Adipose tissue (tissue), 3 donors: Measurements from ENCODE around the gene CHAF1A. TPM values are rescaled to one million over a fixed set of nuclear protein-coding genes. Genes with fewer than 3 reads are reported as not detected.

Experiments used
- H3K27ac ChIP-seq: one replicate; pipeline ENCODE4 v1.5.1; 2013; ENCODE audit warnings: low read depth, low read length
- WGBS, 3 donors: extraction: QIAGEN DNeasy Blood & Tissue Kit; methylation state at CpG; one replicate each; pipeline ENCODE4 v1.1.7; 2013; 5-methylcytosine and 5-hydroxymethylcytosine counted together
- polyA plus RNA-seq, 3 donors: library from polyadenylated mRNA; stranded (reverse); fragments of 200-250 nt; gene quantifications; one replicate each; pipeline ENCODE4 v1.2.3, GENCODE V29; 2013
- donor health status: healthy with polysubstance abuse.
- donor health status: Bipolar disorder and iron deficiency.
- donor health status: healthy.

The CHAF1A gene
- polyA plus RNA-seq, 3 donors, result 3.0 to 7.9 (median 7.4) TPM

DNA sequence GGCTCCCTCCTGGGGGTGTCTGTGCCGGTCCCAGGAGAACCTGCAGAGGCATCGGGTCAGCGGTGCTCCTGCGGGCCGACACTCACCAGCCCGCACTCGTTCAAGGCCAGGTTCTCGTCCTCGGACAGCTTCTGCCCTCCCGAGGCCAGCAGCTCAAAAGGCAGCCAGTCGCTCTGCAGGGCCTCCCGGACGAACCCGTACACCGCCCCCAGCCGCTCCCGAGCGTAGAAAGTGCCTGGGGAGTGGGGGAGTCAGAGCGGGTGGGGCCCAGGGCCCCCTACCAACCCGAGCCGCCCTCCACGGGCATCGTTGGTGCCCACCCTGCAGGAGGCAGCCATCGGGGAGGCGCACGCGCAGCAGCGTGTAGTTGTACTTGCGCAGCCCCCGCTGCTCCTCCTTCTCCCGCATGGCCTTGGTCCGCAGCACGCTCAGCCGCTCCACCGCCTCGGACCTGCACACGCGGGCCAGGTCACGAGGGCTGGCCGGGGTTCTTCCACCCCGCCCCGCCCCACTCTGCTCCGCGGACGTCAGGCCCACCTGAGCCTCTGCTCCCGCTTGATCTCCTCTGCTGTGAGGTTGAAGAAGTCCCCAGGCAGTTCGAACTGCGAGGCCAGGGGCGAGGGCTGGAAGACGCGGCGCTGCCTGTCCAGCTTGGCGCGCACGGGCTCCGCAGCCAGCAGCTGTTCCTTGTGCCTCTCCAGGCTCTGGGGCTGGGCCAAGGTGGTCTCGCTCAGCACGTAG, 43.7 kb downstream of the CHAF1A start:
- H3K27ac ChIP-seq, result no peak overlapping the region
- 91 to 95% (median 94%) methylated on average over 51 to 58 of the region's 58 CpGs for WGBS, 3 donors

DNA sequence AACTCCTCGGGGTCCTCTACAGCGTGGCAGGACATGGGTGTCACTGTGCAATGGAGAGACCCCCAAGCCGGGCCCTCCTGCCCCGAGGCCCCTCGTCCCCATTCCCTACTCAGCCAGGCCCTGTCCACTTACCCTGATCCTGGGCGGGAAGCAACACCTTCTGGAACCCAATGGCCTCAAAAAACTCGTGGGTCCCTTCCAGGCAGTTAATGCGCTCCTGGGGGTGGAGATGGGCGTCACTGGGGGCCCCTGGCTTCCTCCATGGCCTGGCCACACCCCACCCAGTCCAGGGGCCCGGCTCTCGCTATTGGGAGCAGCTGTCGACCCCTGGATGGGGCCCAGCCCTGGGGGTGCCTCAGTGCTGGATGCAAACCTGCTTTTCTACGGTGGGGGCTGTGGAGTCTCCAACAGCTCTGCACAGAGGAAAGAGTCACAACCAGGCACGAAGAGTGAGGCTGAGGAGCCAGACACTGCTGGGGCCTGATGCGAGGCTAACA, 44.3 kb downstream of the CHAF1A start:
- WGBS, 3 donors, result 78 to 86% (median 83%) methylated on average over 15 of the region's 15 CpGs
- H3K27ac ChIP-seq, result no peak overlapping the region

DNA sequence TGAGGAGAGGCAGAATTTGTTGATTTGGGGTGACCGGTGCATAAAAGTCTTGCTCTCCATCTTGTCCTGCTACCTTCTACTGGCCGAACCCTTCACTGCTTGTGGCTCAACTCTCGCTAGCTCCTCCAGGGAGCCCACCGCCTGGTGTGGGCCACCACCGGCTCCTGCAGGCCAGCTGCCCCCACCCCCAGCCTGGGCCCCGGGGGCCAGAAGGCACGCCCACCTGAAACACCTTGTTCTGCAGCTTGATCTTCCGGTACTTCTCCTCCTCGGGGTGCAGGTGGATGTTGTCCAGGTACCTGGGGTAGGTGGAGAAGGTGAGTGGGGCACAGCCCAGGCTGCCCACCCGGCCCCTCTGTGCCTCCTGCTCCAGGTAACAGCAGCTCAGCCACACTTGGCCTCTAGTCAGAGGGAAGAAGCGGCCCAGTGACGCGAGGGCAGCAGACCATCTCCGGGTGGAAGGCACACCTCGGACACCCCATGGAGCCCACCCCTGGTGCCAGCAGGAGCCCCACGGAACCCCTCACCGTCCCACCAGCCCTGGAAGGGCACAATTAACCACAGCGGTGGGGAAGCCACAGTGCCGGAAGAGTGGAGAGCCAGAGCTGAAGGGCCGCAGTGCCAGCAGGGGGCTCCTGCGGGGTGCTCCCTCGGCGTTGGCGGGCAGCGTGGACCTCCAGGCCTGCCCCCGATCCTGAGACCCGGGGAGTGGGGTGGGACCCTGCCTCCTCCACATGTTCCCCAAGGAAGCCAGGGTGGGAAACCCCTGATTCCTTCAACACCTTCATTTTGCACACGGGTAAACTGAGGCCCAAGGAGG, 45.1 kb downstream of the CHAF1A start:
- 90 to 92% (median 92%) methylated on average over 26 to 28 of the region's 28 CpGs for WGBS, 3 donors
- no peak overlapping the region for H3K27ac ChIP-seq

DNA sequence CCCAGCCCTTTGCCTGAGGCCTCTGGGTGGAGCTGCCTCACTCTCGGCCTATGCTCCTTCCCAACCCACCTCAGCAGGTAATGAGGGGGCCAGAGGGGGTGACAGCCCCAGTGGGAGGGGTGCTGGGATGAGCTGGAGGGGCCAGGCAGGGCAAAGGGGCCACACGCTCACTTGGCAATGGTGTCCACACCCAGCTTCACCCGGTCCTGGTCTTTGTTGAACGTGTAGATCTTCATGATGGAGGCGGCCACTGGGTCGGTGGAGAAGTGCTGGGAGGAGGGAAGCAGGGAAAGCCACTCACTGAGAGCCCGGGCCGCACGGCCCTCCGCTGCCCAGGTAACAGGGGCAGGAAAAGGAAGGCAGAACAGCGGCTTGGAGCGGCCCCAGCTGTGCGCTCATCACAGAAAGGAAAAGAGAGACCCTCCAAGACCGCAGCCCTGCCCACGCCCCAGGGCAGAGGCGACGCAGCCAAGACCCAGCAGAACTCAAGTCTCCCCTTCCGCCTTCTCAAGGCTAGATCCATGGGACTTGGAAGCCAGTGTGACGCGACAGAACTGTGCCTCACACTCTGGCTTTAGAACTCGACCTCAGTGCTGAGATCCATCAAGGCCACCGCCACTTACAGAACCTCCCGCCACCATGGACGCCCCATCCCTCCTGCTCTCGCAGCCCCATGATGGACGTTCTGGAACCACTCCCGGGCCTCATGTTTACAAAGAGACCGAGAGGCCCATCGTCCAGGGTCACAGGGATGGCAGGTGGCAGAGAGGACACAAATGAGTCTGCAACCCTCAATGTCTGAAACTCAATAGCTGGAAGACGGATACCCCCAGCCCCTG, 45.9 kb downstream of the CHAF1A start:
- H3K27ac ChIP-seq, result no peak overlapping the region

DNA sequence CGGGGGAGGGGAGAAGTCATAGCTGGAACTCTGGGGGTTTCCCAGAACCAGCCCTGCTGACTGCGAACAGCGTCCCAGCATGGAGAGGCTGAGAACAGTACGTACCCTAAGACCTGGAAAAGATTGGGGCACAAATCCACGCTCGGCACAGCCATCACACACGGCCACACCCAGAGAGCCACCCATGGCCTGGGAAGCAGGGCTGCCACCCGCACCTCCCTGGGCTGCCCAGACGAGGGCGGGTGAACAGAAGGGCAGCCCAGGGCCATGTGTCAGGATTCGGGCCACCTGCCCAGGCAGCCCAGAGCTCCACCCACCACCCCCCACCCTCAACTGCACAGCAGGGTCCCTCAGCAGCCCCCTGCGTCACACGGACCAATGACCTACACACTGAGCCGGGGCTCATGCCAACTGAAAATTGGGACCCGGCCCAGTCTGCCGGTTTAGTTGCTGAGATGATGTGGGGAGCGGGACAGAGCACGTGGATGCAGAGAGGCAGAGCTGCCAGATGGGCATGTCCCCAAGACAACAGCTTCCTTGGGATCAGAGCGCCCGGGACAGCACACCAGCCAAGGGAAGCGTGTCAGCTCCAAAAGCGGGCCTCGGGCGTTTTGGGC, 46.7 kb downstream of the CHAF1A start:
- H3K27ac ChIP-seq, result no peak overlapping the region
- 45 to 81% (median 75%) methylated on average over 22 to 24 of the region's 24 CpGs for WGBS, 3 donors

More for the DNA sequence above, 45.9 kb downstream of the CHAF1A start:
- WGBS, 3 donors, result 50 to 85% (median 84%) methylated on average over 30 of the region's 30 CpGs

DNA sequence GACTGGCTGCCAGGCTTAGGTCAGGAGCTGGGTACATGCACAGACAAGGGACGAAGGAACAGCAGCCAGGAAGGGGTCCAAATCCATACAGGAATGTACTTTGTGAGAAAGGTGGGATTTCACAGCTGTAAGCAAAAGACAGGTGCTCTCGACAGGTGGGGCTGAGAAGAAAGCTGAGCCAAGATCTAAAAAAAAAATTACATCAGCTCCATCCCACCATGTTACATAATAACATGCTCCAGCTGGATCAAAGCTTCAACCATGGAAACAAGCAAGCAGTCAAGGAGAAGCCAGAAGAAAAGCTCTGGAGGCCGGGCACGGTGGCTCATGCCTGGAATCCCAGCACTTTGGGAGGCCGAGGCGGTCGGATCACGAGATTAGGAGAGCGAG, 47.2 kb downstream of the CHAF1A start:
- 80 to 96% (median 95%) methylated on average over 9 of the region's 9 CpGs for WGBS, 3 donors
- H3K27ac ChIP-seq, result no peak overlapping the region

DNA sequence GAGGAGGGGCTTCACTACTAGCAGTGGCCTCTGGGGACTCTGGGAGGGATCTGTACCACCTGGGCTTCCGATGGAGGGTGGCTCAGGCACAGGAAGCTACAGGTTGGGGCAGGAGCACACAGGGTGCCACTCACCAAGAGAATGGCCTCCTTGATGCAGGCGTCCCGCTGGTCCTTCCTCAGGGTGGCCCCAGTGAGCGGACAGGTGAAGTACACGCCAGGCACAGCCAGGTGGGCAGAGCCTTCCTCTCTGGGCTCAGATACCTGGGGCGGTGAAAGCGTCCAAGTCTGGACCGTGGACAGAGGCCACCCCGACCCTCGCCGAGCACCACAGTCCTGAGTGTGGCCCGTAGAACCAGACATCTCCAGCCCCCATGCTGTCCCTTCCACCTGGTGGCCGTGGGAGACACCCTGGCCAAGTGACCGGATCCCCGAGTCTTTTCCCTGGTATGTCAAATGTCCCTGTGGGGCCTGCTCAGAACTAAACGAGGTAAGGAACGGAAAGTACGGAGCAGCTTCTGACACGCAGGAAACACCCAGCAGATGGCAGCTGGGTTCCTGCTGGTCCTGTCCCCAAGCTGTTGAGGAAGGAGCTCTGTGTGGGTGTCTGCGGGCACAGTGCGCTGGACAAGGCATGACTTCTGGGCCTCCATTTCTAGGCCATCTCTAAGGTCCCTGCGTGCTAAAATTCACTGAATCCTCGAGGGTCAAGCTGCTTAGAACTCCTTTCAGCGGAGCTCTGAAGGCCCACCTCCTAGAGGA, 50.0 kb downstream of the CHAF1A start:
- WGBS, 3 donors, result 90 to 92% (median 90%) methylated on average over 24 of the region's 24 CpGs
- no peak overlapping the region for H3K27ac ChIP-seq

DNA sequence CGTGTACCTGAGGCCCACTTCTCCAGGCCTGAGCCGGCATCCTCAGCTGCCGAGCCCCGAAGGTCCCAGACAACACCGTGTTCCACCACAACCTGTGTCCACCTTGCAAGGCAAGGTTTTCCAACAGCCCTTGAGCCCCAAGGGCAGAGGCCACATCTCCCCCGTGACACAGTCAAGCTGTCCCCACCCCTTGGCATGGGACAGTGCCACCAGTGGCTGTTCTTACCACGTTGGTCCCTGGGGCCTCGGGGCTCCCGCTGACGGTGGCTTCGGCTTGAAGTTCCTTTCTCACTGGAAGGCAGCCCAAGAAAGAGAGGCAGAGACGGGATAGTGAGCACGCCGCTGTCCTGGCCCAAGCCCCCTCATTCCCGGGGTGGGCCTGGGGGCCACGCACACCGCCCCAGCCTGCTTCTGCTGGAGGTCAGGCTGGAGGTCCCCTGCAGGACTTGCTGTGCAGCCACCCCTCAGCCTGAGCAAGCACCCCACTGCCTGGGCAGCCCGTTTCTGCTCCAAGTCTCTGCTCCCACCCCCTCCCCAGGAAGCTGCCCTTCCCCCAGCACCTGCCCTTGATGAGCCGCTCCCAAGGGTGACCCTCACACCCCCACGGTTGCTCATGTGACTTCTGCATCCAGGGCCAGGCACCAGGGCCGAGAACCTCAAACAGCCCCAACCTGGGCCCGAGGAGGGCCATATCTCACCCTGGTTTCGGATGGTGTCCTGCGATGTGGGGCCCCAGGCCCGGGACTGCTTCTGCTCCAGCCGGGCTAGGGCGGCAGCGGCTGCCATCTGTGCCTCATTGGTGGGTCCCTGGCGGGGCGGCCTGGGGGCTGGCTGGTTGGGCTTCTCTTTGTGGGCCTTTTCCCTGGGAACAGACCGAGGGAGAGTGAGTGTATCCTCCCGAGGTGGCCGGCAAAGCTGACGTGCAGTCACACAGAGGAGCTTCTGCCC, 51.1 kb downstream of the CHAF1A start:
- H3K27ac ChIP-seq, result no peak overlapping the region

DNA sequence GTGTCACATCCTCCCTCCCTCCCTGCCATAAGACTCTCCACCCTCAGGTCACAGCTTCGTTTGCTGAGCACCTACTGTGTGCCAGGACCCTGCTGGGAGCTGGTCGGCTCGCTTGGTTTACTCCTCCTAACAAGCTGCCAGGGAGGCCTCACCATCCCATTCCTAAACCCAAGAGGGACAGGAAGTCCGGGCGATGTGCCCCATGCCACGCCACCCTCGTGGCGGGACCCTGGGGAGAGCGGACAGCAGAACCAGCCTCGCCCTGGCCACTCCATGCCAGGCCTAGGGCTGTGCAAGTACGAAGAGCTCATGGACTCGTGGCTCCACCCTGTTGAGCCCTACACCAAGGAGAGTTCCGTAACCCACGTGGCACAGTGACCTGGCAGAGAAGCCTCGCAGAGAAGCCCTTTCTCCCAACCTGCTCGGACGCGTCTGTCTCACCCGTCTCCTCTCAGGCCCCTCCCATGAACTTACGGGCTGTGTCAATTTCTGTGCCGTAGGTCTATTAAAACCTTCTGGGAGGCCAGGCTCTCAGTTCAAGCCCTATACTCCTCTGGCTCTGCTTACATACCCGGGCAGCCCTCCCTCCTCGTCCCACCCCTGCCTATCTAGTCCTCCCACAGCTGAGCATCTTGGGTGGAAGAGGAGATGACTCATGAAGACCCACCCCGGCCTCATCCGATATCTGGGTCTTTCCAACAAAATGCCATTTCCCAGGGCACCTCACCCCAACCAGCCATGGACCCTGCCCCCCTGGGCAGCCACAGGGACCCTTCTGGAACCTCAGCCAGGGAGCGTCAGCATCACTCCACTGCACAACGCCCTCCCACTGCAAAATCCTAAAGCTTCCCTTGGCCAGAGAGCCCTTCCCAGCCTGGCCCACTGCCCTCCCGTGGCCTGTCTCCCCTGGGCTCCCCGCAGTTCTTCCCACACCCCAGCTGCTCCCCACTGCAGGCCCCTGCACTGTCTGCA, 52.6 kb downstream of the CHAF1A start:
- WGBS, 3 donors, result 56 to 70% (median 60%) methylated on average over 29 of the region's 29 CpGs
- H3K27ac ChIP-seq, result no peak overlapping the region

More for the DNA sequence above, 51.1 kb downstream of the CHAF1A start:
- 75 to 76% (median 75%) methylated on average over 31 to 34 of the region's 34 CpGs for WGBS, 3 donors

DNA sequence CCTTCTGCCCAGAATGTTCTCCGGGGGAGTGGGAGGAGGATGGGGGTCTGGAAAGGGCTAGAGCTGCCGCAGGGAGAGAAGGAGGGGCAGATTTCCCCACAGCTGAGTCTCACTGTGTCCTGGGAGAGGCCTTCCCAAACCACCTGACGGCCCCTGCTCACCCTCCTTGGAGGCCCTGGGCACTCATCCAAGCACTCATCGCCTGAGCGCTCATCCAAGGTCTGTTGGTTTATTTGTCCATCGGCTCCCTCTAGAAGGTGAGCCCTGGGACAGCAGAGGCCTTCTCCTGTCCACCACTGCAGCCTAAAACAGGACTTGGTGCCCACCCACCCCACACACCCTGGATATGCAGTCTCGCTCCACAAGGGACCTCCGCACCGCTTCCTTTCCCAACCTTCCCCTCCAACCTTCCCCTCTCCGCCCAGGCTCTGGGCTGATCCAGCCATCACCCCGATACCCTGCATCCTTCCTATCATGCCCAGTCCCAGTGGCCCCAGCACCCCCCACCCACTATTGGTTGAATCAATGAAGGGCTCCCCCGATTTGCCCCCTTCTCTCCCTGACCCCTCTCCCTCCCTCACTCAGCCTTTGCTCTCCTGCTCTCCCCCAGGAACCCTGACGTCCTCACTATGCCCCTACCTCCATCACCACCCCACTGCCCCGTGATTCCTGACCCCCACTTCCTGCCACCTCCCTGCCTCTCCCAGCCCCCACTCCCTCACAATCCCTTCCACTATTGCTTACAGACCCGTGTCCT, 53.5 kb downstream of the CHAF1A start:
- WGBS, 3 donors, result 34 to 43% (median 42%) methylated on average over 15 of the region's 15 CpGs
- H3K27ac ChIP-seq, result no peak overlapping the region

DNA sequence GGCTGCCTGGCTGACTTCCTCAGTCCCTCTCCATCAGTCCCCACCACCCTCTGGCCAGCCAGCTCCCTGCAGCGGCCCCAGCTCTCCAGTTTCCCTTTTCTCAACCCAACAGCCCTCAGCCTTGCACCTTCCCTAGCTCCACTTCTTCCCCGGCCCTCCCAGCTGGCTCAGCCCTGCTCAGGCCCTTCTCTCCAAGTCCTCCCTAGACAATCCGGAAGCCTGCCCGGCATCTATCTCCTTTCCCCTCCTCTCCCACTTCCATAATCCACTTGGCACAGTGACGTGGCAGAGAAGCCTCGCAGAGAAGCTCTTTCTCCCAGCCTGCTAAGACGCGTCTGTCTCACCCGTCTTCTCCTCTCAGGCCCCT, 54.0 kb downstream of the CHAF1A start:
- no peak overlapping the region for H3K27ac ChIP-seq
- WGBS, 3 donors, result 3 to 9% (median 8%) methylated on average over 9 of the region's 9 CpGs

DNA sequence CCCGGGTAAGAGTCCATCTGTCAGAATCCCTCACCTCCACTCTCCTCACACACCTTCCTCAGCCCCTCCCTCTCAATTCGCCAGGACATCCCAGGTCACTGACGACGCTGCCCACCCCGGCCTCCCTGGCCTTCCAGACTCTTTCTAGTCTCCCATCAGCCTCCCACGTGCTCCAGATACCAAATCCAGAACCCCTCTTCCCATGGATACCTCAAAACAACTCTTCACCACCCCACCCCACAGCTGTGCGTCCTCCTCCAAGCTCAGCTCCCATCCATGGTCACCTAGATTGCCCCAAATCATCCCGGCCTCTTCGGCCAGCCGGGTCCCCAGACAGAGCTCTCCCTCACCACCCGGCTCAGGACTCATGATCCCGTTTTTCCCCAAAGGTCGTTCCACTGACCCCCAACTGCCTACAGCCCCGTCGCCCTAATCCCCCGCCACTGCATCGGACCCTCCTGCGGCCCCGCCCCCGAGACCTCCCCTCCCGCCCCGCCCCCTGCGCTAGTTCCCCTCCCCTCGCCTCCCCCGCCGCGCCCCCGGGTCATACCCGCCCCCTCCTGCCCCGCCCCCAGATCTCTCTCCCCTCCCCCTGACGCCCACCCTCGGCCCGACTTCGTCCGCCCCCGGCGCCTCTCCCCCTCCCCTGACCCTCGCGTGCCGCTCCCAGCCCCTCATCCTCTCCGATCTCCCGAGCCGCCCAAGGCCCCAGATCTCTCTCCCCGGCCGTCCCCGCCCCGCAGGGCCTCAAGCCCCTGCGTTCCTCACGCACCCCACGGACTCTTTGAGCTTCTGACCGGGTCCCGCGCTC, 54.6 kb downstream of the CHAF1A start:
- H3K27ac ChIP-seq, result no peak overlapping the region
- 1 to 3% (median 2%) methylated on average over 33 to 44 of the region's 53 CpGs for WGBS, 3 donors

DNA sequence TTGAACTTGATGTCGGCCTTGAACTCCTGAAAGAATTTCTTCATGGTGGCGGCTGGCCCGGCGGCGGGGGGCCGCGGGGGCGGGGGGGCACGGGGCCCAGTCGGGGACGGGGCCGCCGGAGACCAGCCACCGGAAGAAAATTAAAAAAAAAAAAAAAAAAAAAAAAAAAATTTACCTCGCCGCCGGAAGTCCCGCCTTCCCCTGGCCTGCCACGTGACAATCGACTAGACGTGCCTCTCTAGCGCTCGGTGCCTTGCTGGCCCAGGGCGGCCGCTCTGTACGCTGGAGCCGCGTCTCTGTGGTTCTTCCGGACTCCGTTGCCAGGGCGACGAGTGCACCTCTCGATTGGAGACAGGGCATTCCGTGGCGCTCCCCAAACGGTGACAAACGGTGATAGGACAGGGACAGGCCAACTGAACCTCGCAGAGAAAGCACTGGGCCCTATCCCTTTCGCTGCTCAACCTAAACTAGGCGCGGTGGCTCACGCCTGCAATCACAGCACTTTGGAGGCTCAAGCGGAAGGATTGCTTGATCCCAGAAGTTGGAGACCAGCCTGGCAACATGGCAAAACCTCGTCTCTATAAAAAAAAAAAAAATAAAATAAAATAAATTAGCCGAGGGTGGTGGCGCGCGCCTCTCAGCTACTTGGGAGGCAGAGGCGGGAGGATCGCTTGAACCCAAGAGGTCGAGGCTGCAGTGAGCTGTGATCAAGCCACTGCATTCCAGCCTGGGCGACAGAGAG, 55.4 kb downstream of the CHAF1A start, which contains the start of gene UBXN6:
Gene UBXN6, minus strand, starts transcription at position 141 of the 742 bp plus-strand sequence. Its CDS starts 97 bp downstream, at position 44.
- WGBS, 3 donors, result 12 to 14% (median 12%) methylated on average over 38 to 50 of the region's 52 CpGs
- H3K27ac ChIP-seq, result no peak within 1 kb of the TSS
